CD14-positive monocyte (primary cell): ENCODE results near the gene BUD23. TPM values are rescaled to one million over a fixed set of nuclear protein-coding genes. Genes with fewer than 3 reads are reported as not detected.
A peak's percentile ranks its signal among the peaks of the same experiment; 100 is the strongest.

Source experiments
- DNase-seq, 3 donors: peaks; one replicate each; pipeline ENCODE4 v3.0.0-alpha.2; 2011 to 2022
- H2AFZ ChIP-seq: 2 replicates; pipeline ENCODE4 v1.6.0; 2012; ENCODE audit warnings: mild to moderate bottlenecking, low read depth, low read length, inconsistent platforms; ENCODE audit not compliant: insufficient read depth, poor library complexity, severe bottlenecking
- H3K27ac ChIP-seq, 2 donors: 1 replicate in 1 of 2; 2 replicates in 1 of 2; pipeline ENCODE4 v1.5.1; 2012 to 2013; ENCODE audit warnings: low read length in 2 of 2, control low read depth in 1 of 2, inconsistent platforms in 1 of 2, low read depth in 1 of 2, mild to moderate bottlenecking in 1 of 2
- H3K27me3 ChIP-seq, 2 donors: one replicate each; pipeline versions ENCODE4 v1.6.0 to v1.6.1; 2011 to 2013; ENCODE audit warnings: low read length in 2 of 2; ENCODE audit not compliant: control insufficient read depth in 2 of 2, insufficient read depth in 2 of 2
- H3K36me3 ChIP-seq, 2 donors: replicated peaks in 1 of 2; 1 replicate in 1 of 2; 2 replicates in 1 of 2; pipeline versions ENCODE4 v1.5.1 to v1.6.1; 2012 to 2013; ENCODE audit warnings: low read length in 2 of 2, control low read depth in 1 of 2, inconsistent platforms in 1 of 2, mild to moderate bottlenecking in 1 of 2; ENCODE audit not compliant: insufficient read depth in 2 of 2, control insufficient read depth in 1 of 2
- H3K4me1 ChIP-seq, 2 donors: 1 replicate in 1 of 2; 2 replicates in 1 of 2; pipeline versions ENCODE4 v1.5.1 to v1.6.1; 2012 to 2013; ENCODE audit warnings: low read length in 2 of 2, control low read depth in 1 of 2, inconsistent platforms in 1 of 2, mild to moderate bottlenecking in 1 of 2, moderate library complexity in 1 of 2; ENCODE audit not compliant: insufficient read depth in 2 of 2, control insufficient read depth in 1 of 2
- H3K4me2 ChIP-seq: replicated peaks from 2 replicates; pipeline ENCODE3; 2012; ENCODE audit warnings: low read length, moderate library complexity, mild to moderate bottlenecking; ENCODE audit not compliant: poor library complexity, severe bottlenecking; ENCODE audit errors: extremely low read depth
- H3K4me3 ChIP-seq, 3 experiments: fragments of 200-600 bp in 1 of 3; sonication (generic) in 1 of 3; replicated peaks in 1 of 3; 1 replicate in 2 of 3; 2 replicates in 1 of 3; pipeline ENCODE4 v1.5.1; 2011 to 2013; ENCODE audit warnings: low read length in 3 of 3, mild to moderate bottlenecking in 3 of 3, control low read depth in 2 of 3, low read depth in 2 of 3, inconsistent platforms in 1 of 3, moderate library complexity in 1 of 3
- H3K79me2 ChIP-seq: 2 replicates; pipeline ENCODE4 v1.6.0; 2012; ENCODE audit warnings: mild to moderate bottlenecking, control low read depth, inconsistent platforms, low read length, moderate library complexity; ENCODE audit not compliant: insufficient read depth
- H3K9ac ChIP-seq: 2 replicates; pipeline ENCODE4 v1.6.0; 2017; ENCODE audit warnings: low read length, mild to moderate bottlenecking; ENCODE audit not compliant: insufficient read depth, poor library complexity, severe bottlenecking
- H3K9me3 ChIP-seq, 2 donors: replicated peaks in 1 of 2; 1 replicate in 1 of 2; 2 replicates in 1 of 2; pipeline versions ENCODE4 v1.5.1 to v1.6.1; 2012 to 2013; ENCODE audit warnings: low read length in 2 of 2, control low read depth in 1 of 2; ENCODE audit not compliant: control insufficient read depth in 1 of 2, insufficient read depth in 1 of 2
- H4K20me1 ChIP-seq: 2 replicates; pipeline ENCODE4 v1.6.0; 2012; ENCODE audit warnings: mild to moderate bottlenecking, low read length, control low read depth, moderate library complexity; ENCODE audit not compliant: insufficient read depth
- H3K27ac Mint-ChIP-seq, 7 donors: one replicate each; pipeline ENCODE4 v1.8.0; 2020; ENCODE audit warnings: mild to moderate bottlenecking in 7 of 7, mixed read lengths in 7 of 7, moderate library complexity in 6 of 7, inconsistent platforms in 2 of 7
- H3K27me3 Mint-ChIP-seq, 3 donors: one replicate each; pipeline ENCODE4 v1.8.0; 2021 to 2022; ENCODE audit warnings: low read depth in 3 of 3, mild to moderate bottlenecking in 3 of 3, mixed read lengths in 3 of 3, moderate library complexity in 3 of 3, inconsistent platforms in 1 of 3
- H3K36me3 Mint-ChIP-seq, 2 donors: one replicate each; pipeline ENCODE4 v1.8.0; 2020; ENCODE audit warnings: mixed read lengths in 2 of 2, inconsistent platforms in 1 of 2, mild to moderate bottlenecking in 1 of 2
- H3K4me1 Mint-ChIP-seq: one replicate; pipeline ENCODE4 v1.8.0; 2020; ENCODE audit warnings: mild to moderate bottlenecking, mixed read lengths
- H3K4me3 Mint-ChIP-seq, 2 donors: one replicate each; pipeline ENCODE4 v1.8.0; 2020; ENCODE audit warnings: mild to moderate bottlenecking in 2 of 2, mixed read lengths in 2 of 2, moderate library complexity in 1 of 2
- H3K9me3 Mint-ChIP-seq, 7 donors: one replicate each; pipeline ENCODE4 v1.8.0; 2020 to 2022; ENCODE audit warnings: mixed read lengths in 7 of 7, mild to moderate bottlenecking in 6 of 7, moderate library complexity in 6 of 7, inconsistent platforms in 2 of 7
- WGBS: methylation state at CpG from one replicate; pipeline ENCODE4 v1.1.5; 2013; ENCODE audit warnings: missing lambda C conversion rate; ENCODE audit not compliant: insufficient coverage; 5-methylcytosine and 5-hydroxymethylcytosine counted together
- intact Hi-C, 2 donors: fragments of 100-400 bp; cut with micrococcal nuclease; formaldehyde crosslinking; loops; one replicate each; pipeline versions ENCODE4 v1.15.0 to v1.15.1; 2023
- polyA plus RNA-seq, 3 donors: library from polyadenylated mRNA; depleted of rRNA in 1 of 3; unstranded in 2 of 3; stranded (reverse) in 1 of 3; fragments of 300-500 nt in 2 of 3; fragments of >200 nt in 1 of 3; fragmentation: Illumina TruSeq in 2 of 3; gene quantifications; 1 replicate in 2 of 3; 2 replicates in 1 of 3; pipeline ENCODE4 v1.2.3, GENCODE V29; 2012 to 2021
- TF ChIP-seq, protein P1 (sequence below): fragments of 200-600 bp; IDR thresholded peaks from one replicate; pipeline ENCODE4 v1.8.0; 2022; ENCODE audit warnings: antibody characterized with exemption, mild to moderate bottlenecking

The BUD23 gene
- polyA plus RNA-seq, 3 donors, result 44.5 to 51.9 (median 51.1) TPM

DNA sequence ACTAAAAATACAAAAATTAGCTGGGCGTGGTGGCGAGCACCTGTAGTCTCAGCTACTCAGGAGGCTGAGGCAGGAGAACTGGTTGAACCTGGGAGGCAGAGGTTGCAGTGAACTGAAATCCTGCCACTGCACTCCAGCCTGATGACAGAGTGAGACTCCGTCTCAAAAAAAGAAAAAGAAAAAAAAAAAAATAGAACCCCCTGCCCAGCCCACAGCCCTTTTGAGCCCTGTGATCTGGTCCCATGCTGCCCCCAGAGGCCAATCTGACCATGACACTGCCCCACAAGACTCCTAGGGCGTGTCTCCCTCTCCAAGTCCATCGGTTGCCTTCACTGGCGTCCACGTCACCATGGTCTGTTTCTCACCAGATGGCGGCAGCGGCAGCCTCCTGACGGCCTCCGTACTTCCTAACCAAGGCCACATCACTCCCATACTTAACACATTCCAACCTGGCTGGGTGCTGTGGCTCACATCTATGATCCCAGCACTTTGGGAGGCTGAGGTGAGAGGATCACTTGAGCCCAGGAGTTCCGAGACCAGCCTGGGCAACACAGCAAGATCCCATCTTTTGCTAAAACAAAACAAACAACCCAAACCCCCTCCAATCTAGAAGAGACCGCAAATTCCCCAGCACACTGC, 18.1 kb downstream of the BUD23 start:
- peaks cover 24 to 32% of the 10 kb centered on the region in 2 donors for H3K36me3 ChIP-seq
- no peaks in the 10 kb centered on the region for H4K20me1 ChIP-seq
- H3K27ac Mint-ChIP-seq, result peak overlapping the region in 1 of 7 donors; percentile 22
- no peak overlapping the region for H3K4me3 ChIP-seq
- no peak overlapping the region for H3K27ac ChIP-seq
- 63% methylated on average over 8 of the region's 13 CpGs for WGBS
- H2AFZ ChIP-seq, result no peak overlapping the region
- H3K9ac ChIP-seq, result no peak overlapping the region
- peaks cover 0 to 3% of the 10 kb centered on the region in 2 donors for H3K9me3 ChIP-seq
- intact Hi-C loops, result no loop called here
- peaks cover 44 to 57% (median 54%) of the 10 kb centered on the region in 3 donors for H3K27me3 Mint-ChIP-seq
- DNase-seq, result peak; percentile 49 to 66 (median 52)
- H3K79me2 ChIP-seq, result no peaks in the 10 kb centered on the region
- peak overlapping the region in 1 of 2 donors; percentile 68 for H3K4me3 Mint-ChIP-seq
- peaks cover 6 to 9% of the 10 kb centered on the region in 2 donors for H3K4me1 ChIP-seq
- peaks cover 31 to 36% of the 10 kb centered on the region in 2 donors for H3K36me3 Mint-ChIP-seq
- peaks cover 0 to 18% (median 5%) of the 10 kb centered on the region in 7 donors for H3K9me3 Mint-ChIP-seq
- TF ChIP-seq, protein P1, sequence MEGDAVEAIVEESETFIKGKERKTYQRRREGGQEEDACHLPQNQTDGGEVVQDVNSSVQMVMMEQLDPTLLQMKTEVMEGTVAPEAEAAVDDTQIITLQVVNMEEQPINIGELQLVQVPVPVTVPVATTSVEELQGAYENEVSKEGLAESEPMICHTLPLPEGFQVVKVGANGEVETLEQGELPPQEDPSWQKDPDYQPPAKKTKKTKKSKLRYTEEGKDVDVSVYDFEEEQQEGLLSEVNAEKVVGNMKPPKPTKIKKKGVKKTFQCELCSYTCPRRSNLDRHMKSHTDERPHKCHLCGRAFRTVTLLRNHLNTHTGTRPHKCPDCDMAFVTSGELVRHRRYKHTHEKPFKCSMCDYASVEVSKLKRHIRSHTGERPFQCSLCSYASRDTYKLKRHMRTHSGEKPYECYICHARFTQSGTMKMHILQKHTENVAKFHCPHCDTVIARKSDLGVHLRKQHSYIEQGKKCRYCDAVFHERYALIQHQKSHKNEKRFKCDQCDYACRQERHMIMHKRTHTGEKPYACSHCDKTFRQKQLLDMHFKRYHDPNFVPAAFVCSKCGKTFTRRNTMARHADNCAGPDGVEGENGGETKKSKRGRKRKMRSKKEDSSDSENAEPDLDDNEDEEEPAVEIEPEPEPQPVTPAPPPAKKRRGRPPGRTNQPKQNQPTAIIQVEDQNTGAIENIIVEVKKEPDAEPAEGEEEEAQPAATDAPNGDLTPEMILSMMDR, result peak; percentile 86
- no peak overlapping the region for H3K4me2 ChIP-seq
- peaks cover 17% of the 10 kb centered on the region for H3K4me1 Mint-ChIP-seq
- peaks cover 6 to 48% of the 10 kb centered on the region in 2 donors for H3K27me3 ChIP-seq

- H3K4me3 Mint-ChIP-seq, result peak overlapping the region in 1 of 2 donors; percentile 68
These were observed 18.8 kb downstream of the BUD23 start for GRCh38 chr7:73702226-73702625.

More at GRCh38 chr7:73702226-73702625, 18.8 kb downstream of the BUD23 start:
- peaks cover 0 to 3% of the 10 kb centered on the region in 2 donors for H3K9me3 ChIP-seq
- no peak overlapping the region for H3K9ac ChIP-seq
- TF ChIP-seq, protein P1, result no peak
- WGBS, result 69% methylated on average over 5 of the region's 8 CpGs
- DNase-seq, result peak in 2 of 3 donors; percentile 19 to 31
- intact Hi-C loops, result no loop called here
- H3K4me3 ChIP-seq, result no peak overlapping the region
- peaks cover 23 to 29% of the 10 kb centered on the region in 2 donors for H3K36me3 Mint-ChIP-seq
- H3K4me1 Mint-ChIP-seq, result peaks cover 24% of the 10 kb centered on the region
- H3K27me3 ChIP-seq, result peaks cover 6 to 56% of the 10 kb centered on the region in 2 donors
- H3K79me2 ChIP-seq, result no peaks in the 10 kb centered on the region
- peak overlapping the region in 3 of 7 donors; percentile 8 to 63 (median 55) for H3K27ac Mint-ChIP-seq
- H3K4me2 ChIP-seq, result no peak overlapping the region
- H3K27ac ChIP-seq, result no peak overlapping the region
- peaks cover 51 to 63% (median 61%) of the 10 kb centered on the region in 3 donors for H3K27me3 Mint-ChIP-seq
- no peaks in the 10 kb centered on the region for H4K20me1 ChIP-seq
- H3K9me3 Mint-ChIP-seq, result peaks cover 0 to 18% (median 5%) of the 10 kb centered on the region in 7 donors
- no peak overlapping the region for H2AFZ ChIP-seq
- H3K36me3 ChIP-seq, result peaks cover 16 to 25% of the 10 kb centered on the region in 2 donors
- peaks cover 6 to 9% of the 10 kb centered on the region in 2 donors for H3K4me1 ChIP-seq
